ENCODE data around the gene UFM1.
A peak's percentile ranks its signal among the peaks of the same experiment; 100 is the strongest.
"Not testable (repeated sequence)": the region's sequence is repeated elsewhere in the genome, so short reads cannot be mapped to it uniquely, and the experiment has no call there.

Gene UFM1

DNA sequence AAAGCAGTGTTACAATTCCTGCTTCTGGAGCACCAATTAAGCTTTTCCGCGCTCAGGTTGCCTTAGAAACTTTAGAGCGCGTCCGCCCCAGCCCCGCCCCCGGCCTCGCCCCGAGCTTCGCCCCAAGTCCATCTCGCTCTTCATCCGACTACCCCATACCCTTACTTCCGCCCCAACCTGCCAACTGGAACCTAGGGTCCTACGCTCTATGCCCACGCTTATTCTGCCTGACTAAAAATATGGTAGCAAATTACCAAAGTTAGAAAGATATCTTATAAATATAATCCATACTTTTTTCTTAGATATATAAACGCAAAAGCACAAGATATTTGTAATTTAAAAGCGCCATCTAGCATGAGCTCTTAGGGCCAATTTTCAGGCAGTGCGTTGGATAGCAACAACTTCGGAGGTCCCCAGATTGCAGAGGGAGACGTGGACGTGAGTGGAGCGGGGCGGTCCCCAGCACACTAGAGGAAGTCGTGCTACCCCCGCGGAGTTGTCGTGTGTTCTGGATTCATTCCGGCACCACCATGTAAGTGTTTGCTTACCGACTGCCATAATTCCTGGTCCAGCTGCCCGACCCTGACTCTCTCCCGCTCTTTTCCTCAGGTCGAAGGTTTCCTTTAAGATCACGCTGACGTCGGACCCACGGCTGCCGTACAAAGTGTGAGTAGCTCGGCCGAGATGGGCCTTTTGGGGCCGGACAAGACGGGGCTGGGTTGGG lies at the start of gene UFM1:
Gene UFM1, plus strand, starts transcription at position 462 of the 724 bp plus-strand sequence. Its CDS starts 69 bp downstream, at position 531.
- peak; percentile 34 for DNase-seq

DNA sequence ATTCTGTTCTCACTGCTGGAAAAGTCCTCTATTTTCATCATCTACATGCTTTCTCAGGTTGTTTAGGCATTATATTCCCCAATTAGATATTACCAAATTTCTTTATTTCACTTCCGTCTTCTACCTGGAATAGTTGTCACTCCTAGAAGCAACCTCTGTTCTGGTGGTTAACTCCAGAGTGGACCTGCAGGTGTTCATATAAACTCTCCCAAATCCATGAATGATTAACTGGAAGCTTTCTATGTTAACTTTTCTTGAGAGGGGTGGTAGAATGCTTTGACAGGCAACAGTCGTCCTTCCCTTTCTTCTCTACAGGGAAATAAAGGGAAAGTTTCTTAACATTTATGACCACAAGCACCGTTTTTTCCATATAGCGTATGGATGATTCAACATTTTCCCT lies 48.4 kb upstream of the UFM1 start:
- DNase-seq, result no peak

GRCh38 chr13:38303816-38304320 lies 45.8 kb upstream of the UFM1 start:
- DNase-seq, result no peak

DNA sequence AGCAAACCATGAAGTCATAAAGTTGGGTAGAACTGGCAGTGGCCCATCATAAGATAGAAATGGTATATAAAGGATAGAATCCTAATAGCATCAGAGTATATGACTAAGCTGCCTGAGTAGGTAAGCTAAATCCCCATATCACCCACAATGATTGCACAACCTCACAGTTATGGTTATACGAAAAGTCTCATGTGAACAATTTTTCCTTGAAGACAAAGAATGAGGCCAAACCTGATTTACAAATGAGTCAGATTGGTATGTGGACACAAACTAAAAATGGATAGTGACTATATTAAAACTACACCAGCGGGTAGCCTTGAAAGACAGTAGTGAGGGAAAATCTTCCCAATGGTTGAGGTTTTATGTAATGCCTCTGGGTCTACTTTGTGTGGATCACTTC lies 40.9 kb upstream of the UFM1 start:
- DNase-seq, result no peak

- DNase-seq, result no peak
Measured at GRCh38 chr13:38309397-38309796, 40.3 kb upstream of the UFM1 start.

GRCh38 chr13:38311175-38311574 lies 38.5 kb upstream of the UFM1 start:
- DNase-seq, result not testable (repeated sequence)

GRCh38 chr13:38316129-38316528 lies 33.5 kb upstream of the UFM1 start:
- no peak for DNase-seq

DNA sequence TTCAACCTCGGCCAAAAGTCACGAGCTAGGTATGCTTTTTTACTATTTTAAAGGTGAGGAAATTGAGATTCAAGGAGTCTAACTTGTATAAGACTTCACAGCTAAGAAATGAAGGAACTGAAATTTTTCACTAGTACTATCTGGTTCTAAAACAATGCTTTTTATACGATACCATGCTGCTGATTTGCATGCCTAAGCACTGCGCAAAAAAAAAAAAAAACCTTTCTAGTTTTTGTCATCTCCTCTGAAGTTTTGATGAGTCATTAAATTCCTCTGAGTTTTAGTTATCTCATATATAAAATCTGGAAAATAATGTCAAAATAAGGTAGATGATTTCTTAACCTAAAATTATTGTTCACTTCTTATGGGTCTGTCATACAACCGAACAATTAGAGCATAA lies 28.0 kb upstream of the UFM1 start:
- no peak for DNase-seq

DNA sequence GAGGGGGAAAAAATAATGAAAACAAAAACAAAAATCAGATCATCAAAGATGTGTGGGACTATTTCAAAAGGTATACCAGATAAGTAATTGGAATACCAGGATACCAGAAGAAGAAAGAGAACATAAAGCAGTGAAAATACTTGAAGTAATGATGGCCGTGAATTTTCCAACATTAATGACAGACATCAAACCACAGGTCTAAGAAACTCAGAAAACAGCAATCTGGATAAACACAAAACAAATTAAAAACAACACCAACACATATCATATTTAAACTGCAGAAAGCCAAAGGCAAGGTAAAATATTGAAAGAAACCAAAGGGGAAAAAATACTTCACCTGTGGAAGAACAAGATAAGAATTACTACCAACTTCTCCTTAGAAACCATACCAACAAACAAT lies 24.2 kb upstream of the UFM1 start:
- DNase-seq, result no peak

GRCh38 chr13:38328699-38329098 lies 21.0 kb upstream of the UFM1 start:
- DNase-seq, result no peak

GRCh38 chr13:38334845-38335244 lies 14.8 kb upstream of the UFM1 start:
- DNase-seq, result no peak

- DNase-seq, result no peak
Measured at GRCh38 chr13:38338089-38338488, 11.6 kb upstream of the UFM1 start.

DNA sequence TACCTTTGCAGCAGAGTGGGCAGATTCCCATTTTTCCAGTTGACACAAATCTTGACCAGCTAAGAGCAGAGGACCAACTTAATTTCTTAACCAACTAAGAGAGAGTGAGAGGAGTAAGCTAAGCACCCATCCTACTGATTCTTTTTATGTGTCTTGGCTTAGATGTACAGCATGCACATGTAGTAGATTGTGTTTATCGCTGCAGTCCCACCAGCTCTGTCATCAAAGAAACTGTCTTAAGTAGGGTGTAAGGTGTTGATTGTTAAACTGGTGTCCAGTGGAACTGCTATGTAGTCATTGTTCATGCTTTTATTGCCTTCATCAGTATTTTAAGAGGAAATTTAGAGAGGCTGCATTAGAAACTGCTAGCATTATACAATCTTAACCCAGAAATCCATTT lies 9.0 kb upstream of the UFM1 start:
- DNase-seq, result no peak

- no peak for DNase-seq
Measured at GRCh38 chr13:38341149-38341692, 8.4 kb upstream of the UFM1 start.

DNA sequence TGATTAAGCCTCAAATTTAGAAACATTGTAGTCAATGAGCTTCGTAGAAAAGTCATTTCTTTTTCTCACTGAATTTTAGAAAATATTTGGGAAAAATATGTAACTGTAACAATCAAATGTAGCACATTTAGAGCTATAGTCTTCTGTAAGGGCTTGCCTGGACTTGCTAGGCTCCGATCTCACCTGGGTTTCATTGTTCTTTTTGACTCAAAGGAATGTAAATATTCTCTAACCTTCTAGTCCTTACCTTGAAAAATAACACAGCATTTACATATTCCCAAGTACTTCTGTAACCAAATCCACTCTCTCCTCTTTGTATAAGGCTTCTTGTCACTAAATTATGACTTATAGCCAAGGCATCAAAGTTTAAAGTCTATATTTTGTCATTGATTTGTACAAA lies 2.9 kb upstream of the UFM1 start:
- DNase-seq, result no peak

- no peak for DNase-seq
Measured at GRCh38 chr13:38348861-38349389, 726 bp upstream of the UFM1 start.

GRCh38 chr13:38350114-38350617 lies 515 bp downstream of the UFM1 start:
- DNase-seq, result no peak

DNA sequence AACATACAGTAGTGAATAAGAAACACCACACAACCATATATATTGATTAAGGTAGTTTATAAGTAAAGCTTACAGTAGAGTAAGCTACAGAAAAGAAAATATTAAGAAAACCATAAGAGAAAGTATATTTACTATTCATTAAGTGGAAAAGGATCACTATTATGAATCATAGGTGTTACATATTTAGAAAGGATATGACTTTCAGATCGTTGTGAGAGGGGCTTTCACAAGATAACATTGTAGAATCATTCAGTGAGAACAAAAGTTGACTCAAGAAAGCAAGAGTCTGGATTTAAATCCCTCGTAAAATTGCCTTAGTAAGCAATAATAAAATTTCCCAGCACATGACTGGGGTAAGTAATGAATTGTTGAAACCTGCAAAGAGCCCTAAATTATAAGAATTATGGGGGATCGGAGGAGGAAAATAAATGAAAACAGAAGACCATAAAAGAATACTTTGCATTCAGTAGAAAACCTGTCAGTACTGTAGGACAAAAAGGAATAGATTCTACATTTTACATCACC lies 6.0 kb downstream of the UFM1 start:
- DNase-seq, result no peak

GRCh38 chr13:38358684-38359083 lies 9.0 kb downstream of the UFM1 start:
- no peak for DNase-seq

GRCh38 chr13:38361542-38362262 lies 12.1 kb downstream of the UFM1 start:
- DNase-seq, result no peak

- DNase-seq, result no peak
Measured at GRCh38 chr13:38363219-38363618, 13.6 kb downstream of the UFM1 start.

GRCh38 chr13:38363746-38364145 lies 14.1 kb downstream of the UFM1 start:
- DNase-seq, result not testable (repeated sequence)

DNA sequence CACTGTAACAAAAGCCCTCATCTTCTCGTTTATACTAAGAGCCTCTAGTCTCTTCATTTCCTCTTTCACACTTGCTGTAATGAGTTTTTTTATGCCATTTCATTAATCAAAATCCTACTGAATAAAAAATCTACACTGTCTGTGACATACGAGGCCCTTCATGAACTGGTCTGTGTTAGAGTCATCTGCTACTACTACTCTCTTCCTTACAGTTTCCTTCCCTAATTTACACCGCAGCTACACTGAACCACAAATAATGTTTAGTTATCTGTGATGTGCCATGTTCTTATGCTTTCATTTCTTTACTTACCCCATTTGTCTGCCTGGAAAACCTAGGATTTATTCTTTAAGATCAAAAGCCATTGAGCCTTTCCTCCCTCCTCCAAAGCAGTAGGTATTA lies 16.0 kb downstream of the UFM1 start:
- no peak for DNase-seq

Measured in NCI-H510A (cell line).